OCI-LY3 (cell line): ENCODE data around the gene GRIN1.

Experiments used
- CTCF ChIP-seq: fragments of 200-600, 300-600 bp; sonication (generic); IDR thresholded peaks from 2 replicates; pipeline ENCODE4 v1.5.1; 2014; ENCODE audit warnings: antibody characterized with exemption, low read length, low read depth
- EZH2phosphoT487 ChIP-seq: fragments of 200-600 bp; shearing (Covaris generic); IDR thresholded peaks from 2 replicates; pipeline ENCODE4 v1.6.1; 2018; ENCODE audit warnings: antibody characterized with exemption, mixed run types, low read depth

GRCh38 chr9:137163805-137164204 is 24.9 kb downstream of the GRIN1 start:
- TF ChIP-seq CTCF (no peak), EZH2phosphoT487 (no peak)
